Peyer's patch (tissue), 4 donors: ENCODE results near the gene DOCK11. TPM values are rescaled to one million over a fixed set of nuclear protein-coding genes. Genes with fewer than 3 reads are reported as not detected.
A peak's percentile ranks its signal among the peaks of the same experiment; 100 is the strongest.

ENCODE experiments used
- DNase-seq, 3 donors: peaks; one replicate each; pipeline ENCODE4 v3.0.0-alpha.2; 2017 to 2019
- H3K27ac ChIP-seq, 4 donors: fragments of 200-600 bp; sonication (generic); one replicate each; pipeline ENCODE4 v1.5.1; 2016 to 2019
- H3K27me3 ChIP-seq, 2 donors: fragments of 200-600 bp; sonication (generic); one replicate each; pipeline ENCODE4 v1.5.1; 2019
- H3K36me3 ChIP-seq, 3 donors: fragments of 200-600 bp; sonication (generic); one replicate each; pipeline ENCODE4 v1.5.1; 2016 to 2019
- H3K4me1 ChIP-seq, 4 donors: fragments of 200-600 bp; sonication (generic); one replicate each; pipeline ENCODE4 v1.5.1; 2016 to 2019
- H3K4me3 ChIP-seq, 4 donors: fragments of 200-600 bp; sonication (generic); 1 replicate in 3 of 4; 2 replicates in 1 of 4; pipeline ENCODE4 v1.5.1; 2016 to 2019; ENCODE audit warnings: mild to moderate bottlenecking in 1 of 4
- H3K9me3 ChIP-seq, 4 donors: fragments of 200-600 bp; sonication (generic); one replicate each; pipeline ENCODE4 v1.5.1; 2016 to 2019; ENCODE audit warnings: mild to moderate bottlenecking in 1 of 4
- CTCF ChIP-seq, 6 experiments: fragments of 450-650 bp in 4 of 6; fragments of 200-600 bp in 2 of 6; sonication (generic) in 1 of 6; IDR thresholded peaks; one replicate each; pipeline ENCODE4 v1.5.1; 2017 to 2019; ENCODE audit warnings: antibody characterized with exemption in 6 of 6, mild to moderate bottlenecking in 3 of 6, moderate library complexity in 1 of 6
- POLR2A ChIP-seq, 2 donors: fragments of 450-650 bp; IDR thresholded peaks; one replicate each; pipeline ENCODE4 v1.5.1; 2017; ENCODE audit warnings: antibody characterized with exemption in 2 of 2, mild to moderate bottlenecking in 2 of 2, moderate library complexity in 2 of 2
- total RNA-seq, 4 donors: library from RNA; depleted of rRNA; stranded (reverse); fragments of >200 nt; gene quantifications; one replicate each; pipeline ENCODE4 v1.1.0, GENCODE V29; 2016

The DOCK11 gene
- total RNA-seq, 4 donors from 2014 or later: 5.6 to 34.7 (median 10.4) TPM

- H3K27ac ChIP-seq: peak overlapping the region; percentile 30 to 92 (median 84)
- H3K27me3 ChIP-seq: no peaks in the 10 kb centered on the region
- TF ChIP-seq POLR2A (IDR thresholded peaks at IDR 0.05) (no peak), CTCF (IDR thresholded peaks at IDR 0.05) (no peak)
- no peaks in the 10 kb centered on the region for H3K36me3 ChIP-seq
- DNase-seq: peak in 2 of 3 donors; percentile 28 to 48
- no peaks in the 10 kb centered on the region for H3K9me3 ChIP-seq
- peak overlapping the region in 3 of 4 donors; percentile 68 to 73 (median 69) for H3K4me3 ChIP-seq
- no peaks in the 10 kb centered on the region for H3K4me1 ChIP-seq
Observed at GRCh38 chrX:118497180-118497818, 1.7 kb downstream of the DOCK11 start.

DNA sequence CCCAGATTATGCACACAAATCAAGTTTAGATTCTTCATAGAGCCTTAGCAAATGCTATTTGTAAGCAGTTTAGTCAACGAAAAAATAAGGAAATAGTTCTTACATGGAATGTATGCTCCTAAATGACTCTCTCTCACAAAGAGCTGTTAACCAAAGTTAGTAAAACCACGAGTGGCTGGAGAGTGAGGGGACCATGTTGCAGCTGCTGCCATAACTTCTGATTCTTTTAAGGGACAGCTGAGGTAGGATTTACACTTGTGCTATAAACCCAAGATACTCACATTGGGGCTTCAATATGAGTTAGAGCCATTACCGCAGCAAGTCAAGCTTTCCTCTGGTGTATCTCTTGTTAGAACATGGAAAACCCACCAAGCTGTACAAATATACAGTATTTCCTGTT lies 2.7 kb downstream of the DOCK11 start:
- no peak for DNase-seq
- no peaks in the 10 kb centered on the region for H3K9me3 ChIP-seq
- no peaks in the 10 kb centered on the region for H3K4me1 ChIP-seq
- TF ChIP-seq POLR2A (IDR thresholded peaks at IDR 0.05): no peak
- no peak for TF ChIP-seq CTCF (IDR thresholded peaks at IDR 0.05)
- no peak overlapping the region for H3K4me3 ChIP-seq
- H3K27ac ChIP-seq: peak overlapping the region in 1 of 4 donors; percentile 92
- no peaks in the 10 kb centered on the region for H3K36me3 ChIP-seq
- H3K27me3 ChIP-seq: no peaks in the 10 kb centered on the region

DNA sequence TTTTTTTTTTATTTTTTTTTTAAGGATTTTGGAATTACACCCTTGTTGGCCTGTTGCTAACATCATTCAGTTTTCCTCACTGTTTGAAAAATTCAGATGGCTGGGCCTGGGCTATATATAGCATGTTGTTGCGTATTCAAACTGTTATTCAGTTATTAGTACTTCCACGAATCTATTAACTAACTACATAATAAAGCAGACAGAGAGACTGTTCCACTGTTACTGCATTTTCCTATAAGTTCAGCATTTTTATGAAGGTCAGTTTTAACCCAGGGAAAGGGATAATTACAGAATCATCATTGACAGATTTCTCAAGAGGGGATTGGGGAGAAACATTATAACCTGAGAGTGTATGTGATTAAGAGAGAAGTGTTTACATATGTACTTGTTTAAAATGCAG lies 3.1 kb downstream of the DOCK11 start:
- H3K27ac ChIP-seq: no peak overlapping the region
- no peaks in the 10 kb centered on the region for H3K27me3 ChIP-seq
- H3K4me3 ChIP-seq: no peak overlapping the region
- H3K4me1 ChIP-seq: no peaks in the 10 kb centered on the region
- TF ChIP-seq POLR2A (IDR thresholded peaks at IDR 0.05) (no peak), CTCF (IDR thresholded peaks at IDR 0.05) (no peak)
- no peaks in the 10 kb centered on the region for H3K9me3 ChIP-seq
- DNase-seq: no peak
- H3K36me3 ChIP-seq: no peaks in the 10 kb centered on the region

- no peaks in the 10 kb centered on the region for H3K9me3 ChIP-seq
- no peaks in the 10 kb centered on the region for H3K4me1 ChIP-seq
- TF ChIP-seq POLR2A (IDR thresholded peaks at IDR 0.05) (no peak), CTCF (IDR thresholded peaks at IDR 0.05) (no peak)
- H3K4me3 ChIP-seq: no peak overlapping the region
- no peak for DNase-seq
- H3K36me3 ChIP-seq: no peaks in the 10 kb centered on the region
- H3K27ac ChIP-seq: no peak overlapping the region
- H3K27me3 ChIP-seq: no peaks in the 10 kb centered on the region
Observed at GRCh38 chrX:118499295-118499694, 3.7 kb downstream of the DOCK11 start.

- Histone ChIP-seq H3K27me3 (no peaks in the 10 kb centered on the region), H3K9me3 (no peaks in the 10 kb centered on the region), H3K4me3 (no peak overlapping the region), H3K4me1 (no peaks in the 10 kb centered on the region), H3K27ac (peak overlapping the region in 1 of 4 donors; percentile 35), H3K36me3 (no peaks in the 10 kb centered on the region)
- no peak for TF ChIP-seq CTCF (IDR thresholded peaks at IDR 0.05)
- no peak for TF ChIP-seq POLR2A (IDR thresholded peaks at IDR 0.05)
- DNase-seq: no peak
Observed at GRCh38 chrX:118502161-118502789, 6.7 kb downstream of the DOCK11 start.
